ENCODE data around the gene SPATA2. TPM values are rescaled to one million over a fixed set of nuclear protein-coding genes. Genes with fewer than 3 reads are reported as not detected.

SPATA2 gene
- total RNA-seq, 1 experiment from 2014 or later: 6.6 TPM

DNA sequence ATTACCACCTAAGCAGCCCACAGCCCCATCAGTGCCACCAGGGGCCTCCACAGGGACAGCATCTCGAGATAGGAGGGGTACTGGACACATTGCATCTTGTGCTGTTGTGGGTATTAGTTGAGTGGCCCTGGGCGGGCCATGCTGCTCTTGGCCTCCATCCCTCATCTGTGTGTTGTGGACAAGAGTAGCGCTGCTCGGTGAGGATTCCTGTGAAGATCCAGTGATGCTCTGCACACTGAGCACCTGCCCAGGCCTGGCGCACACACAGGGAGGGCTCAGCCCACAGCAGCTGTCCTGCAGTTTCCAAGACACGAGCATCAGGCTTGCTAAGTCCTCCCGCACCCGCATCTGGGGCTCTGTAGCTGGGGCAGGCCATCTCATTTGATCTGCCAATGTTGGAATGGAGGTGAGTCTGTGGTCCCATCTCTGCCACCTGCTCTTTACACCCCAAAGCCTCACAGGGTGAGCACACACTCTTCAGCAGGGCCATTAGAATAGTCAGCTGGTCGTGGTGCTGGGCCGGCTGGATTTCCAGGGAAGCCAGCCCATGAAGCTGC, 32.0 kb downstream of the SPATA2 start (continued):
- TF ChIP-seq ZBTB33 (IDR thresholded peaks at IDR 0.05; ENCODE audit: extremely low read depth, insufficient replicate concordance, low read length) (no peak), FOSL1 (IDR thresholded peaks at IDR 0.05; ENCODE audit: low read depth) (no peak), SIN3A (IDR thresholded peaks at IDR 0.05; ENCODE audit: low read depth) (no peak)

DNA sequence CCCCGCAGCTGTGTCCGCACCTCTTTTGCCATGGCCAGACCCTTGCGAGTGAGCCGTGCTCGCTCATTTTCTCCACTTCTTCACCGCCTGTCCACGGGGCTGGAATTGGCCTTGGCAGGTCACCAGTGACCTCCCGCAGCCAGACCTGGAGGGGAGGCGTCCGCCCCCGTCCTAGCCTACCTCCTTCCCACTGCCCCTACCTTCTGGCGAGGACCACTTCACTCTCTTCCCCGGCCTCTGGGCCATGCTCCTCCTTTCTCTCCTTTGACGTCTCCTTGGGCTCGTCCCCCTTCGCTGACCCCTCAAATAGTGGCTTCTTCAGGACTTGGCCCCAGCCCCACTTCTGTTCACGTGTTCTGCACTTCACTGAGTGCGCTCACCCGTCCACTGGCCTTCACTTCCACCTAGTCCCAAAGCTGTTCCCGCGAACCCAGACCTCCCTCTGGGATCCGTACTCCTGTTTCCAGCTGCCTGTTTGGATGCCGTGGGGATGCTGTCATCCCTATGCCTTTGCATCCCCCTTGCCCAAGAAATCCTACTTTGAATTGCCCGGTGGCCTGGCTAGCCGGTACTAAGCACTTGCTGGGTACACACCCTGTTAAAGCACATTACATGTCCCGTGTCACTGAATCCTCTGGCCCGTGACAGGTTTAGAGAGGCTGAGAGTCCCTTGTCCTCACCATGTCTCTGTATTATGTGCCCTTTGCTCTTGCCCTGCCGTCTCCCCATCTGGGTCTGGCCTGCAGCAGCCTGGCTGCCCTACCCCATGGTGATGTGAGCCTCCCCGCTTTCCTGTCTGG, 33.0 kb downstream of the SPATA2 start:
- Histone ChIP-seq H4K20me1 (ENCODE audit: insufficient read depth) (no peaks in the 10 kb centered on the region), H3K27ac (ENCODE audit: low read depth, low read length) (no peak overlapping the region), H3K9ac (ENCODE audit: low read length) (no peak overlapping the region), H2AFZ (ENCODE audit: low read depth, low read length, poor library complexity, severe bottlenecking) (no peak overlapping the region), H3K9me3 (ENCODE audit: control insufficient read depth in 1 of 2, insufficient read depth in 1 of 2, low read depth in 1 of 2, low read length in 2 of 2) (no peaks in the 10 kb centered on the region), H3K4me1 (ENCODE audit: control insufficient read depth in 1 of 2, insufficient read depth in 2 of 2, low read length in 2 of 2) (no peaks in the 10 kb centered on the region), H3K4me2 (ENCODE audit: low read length) (no peak overlapping the region), H3K36me3 (ENCODE audit: control insufficient read depth in 1 of 2, insufficient read depth in 2 of 2, low read length in 2 of 2) (no peaks in the 10 kb centered on the region), H3K27me3 (ENCODE audit: insufficient read depth, low read length) (no peaks in the 10 kb centered on the region), H3K9me2 (ENCODE audit: insufficient read depth) (no peaks in the 10 kb centered on the region), H3K4me3 (replicated peaks in 1 of 2; ENCODE audit: low read depth in 1 of 2, low read length in 2 of 2) (no peak overlapping the region), H3K79me2 (ENCODE audit: insufficient read depth, low read length) (no peaks in the 10 kb centered on the region)
- no TSS peak for BruUV-seq (replicated peaks)
- intact Hi-C loops (cut with micrococcal nuclease): no loop called here
- DNase-seq (ENCODE audit: low read depth, low spot score): no peak
- ChIA-PET RAD21 (ENCODE audit: low non-redundant PET in 1 of 2, low total read pairs in 2 of 2, uncharacterized antibody in 2 of 2, unreplicated experiment in 2 of 2) (no interaction called here), CTCF (no interaction called here), POLR2A (no interaction called here)
- no peak for ATAC-seq
- no peak for TF ChIP-seq EGR1 (IDR thresholded peaks at IDR 0.05; ENCODE audit: low read depth)
- TF ChIP-seq EZH2phosphoT487 (IDR thresholded peaks at IDR 0.05; ENCODE audit: borderline replicate concordance): no peak
- TF ChIP-seq EZH2 (IDR thresholded peaks at IDR 0.05): no peak
- TF ChIP-seq ELF1 (IDR thresholded peaks at IDR 0.05; ENCODE audit: borderline replicate concordance, low read depth): no peak
- no peak for TF ChIP-seq SP1 (IDR thresholded peaks at IDR 0.05; ENCODE audit: low read depth)
- TF ChIP-seq ZNF274 (IDR thresholded peaks at IDR 0.05; ENCODE audit: low read depth, low read length): no peak
- no peak for TF ChIP-seq ATF3 (IDR thresholded peaks at IDR 0.05)
- no peak for TF ChIP-seq TCF7L2 (IDR thresholded peaks at IDR 0.05; ENCODE audit: borderline replicate concordance, extremely low read depth, insufficient read depth, insufficient read length)
- TF ChIP-seq, protein P1, sequence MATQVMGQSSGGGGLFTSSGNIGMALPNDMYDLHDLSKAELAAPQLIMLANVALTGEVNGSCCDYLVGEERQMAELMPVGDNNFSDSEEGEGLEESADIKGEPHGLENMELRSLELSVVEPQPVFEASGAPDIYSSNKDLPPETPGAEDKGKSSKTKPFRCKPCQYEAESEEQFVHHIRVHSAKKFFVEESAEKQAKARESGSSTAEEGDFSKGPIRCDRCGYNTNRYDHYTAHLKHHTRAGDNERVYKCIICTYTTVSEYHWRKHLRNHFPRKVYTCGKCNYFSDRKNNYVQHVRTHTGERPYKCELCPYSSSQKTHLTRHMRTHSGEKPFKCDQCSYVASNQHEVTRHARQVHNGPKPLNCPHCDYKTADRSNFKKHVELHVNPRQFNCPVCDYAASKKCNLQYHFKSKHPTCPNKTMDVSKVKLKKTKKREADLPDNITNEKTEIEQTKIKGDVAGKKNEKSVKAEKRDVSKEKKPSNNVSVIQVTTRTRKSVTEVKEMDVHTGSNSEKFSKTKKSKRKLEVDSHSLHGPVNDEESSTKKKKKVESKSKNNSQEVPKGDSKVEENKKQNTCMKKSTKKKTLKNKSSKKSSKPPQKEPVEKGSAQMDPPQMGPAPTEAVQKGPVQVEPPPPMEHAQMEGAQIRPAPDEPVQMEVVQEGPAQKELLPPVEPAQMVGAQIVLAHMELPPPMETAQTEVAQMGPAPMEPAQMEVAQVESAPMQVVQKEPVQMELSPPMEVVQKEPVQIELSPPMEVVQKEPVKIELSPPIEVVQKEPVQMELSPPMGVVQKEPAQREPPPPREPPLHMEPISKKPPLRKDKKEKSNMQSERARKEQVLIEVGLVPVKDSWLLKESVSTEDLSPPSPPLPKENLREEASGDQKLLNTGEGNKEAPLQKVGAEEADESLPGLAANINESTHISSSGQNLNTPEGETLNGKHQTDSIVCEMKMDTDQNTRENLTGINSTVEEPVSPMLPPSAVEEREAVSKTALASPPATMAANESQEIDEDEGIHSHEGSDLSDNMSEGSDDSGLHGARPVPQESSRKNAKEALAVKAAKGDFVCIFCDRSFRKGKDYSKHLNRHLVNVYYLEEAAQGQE (IDR thresholded peaks at IDR 0.05; ENCODE audit: low read depth): no peak
- no peak for TF ChIP-seq CBX3 (IDR thresholded peaks at IDR 0.05; ENCODE audit: low read depth)
- TF ChIP-seq POLR2A (IDR thresholded peaks at IDR 0.05; ENCODE audit: borderline replicate concordance, extremely low read depth, insufficient read depth, insufficient read length): no peak
- no peak for TF ChIP-seq YY1 (IDR thresholded peaks at IDR 0.05; ENCODE audit: extremely low read depth, insufficient replicate concordance, low read depth, low read length)
- no peak for TF ChIP-seq MAX (IDR thresholded peaks at IDR 0.05)
